ENCODE results near the gene P2RX5.

DNA sequence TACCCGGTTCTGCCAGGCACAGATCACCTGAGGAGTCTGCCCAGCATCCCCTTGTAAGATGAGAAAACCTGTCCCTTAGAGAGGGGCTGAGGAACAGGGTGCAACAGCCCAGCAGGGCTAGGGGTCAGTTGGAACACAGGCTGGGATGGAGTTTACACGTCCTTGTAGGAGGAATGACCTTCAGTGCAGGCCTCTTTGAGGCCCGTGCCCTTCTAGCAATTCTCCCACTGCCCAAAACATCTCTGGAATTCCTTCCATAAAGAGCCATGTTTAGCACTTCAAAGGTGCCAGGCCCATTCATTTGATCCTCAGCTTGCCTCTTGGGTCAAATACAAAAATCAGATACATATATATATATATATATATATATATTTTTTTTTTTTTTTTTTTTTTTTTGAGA is 54.9 kb downstream of the P2RX5 start:
- TF ChIP-seq POLR2AphosphoS5 (IDR thresholded peaks at IDR 0.05; ENCODE audit: insufficient read depth, low read depth, low read length), result no peak
- TF ChIP-seq, protein P1, sequence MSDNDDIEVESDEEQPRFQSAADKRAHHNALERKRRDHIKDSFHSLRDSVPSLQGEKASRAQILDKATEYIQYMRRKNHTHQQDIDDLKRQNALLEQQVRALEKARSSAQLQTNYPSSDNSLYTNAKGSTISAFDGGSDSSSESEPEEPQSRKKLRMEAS (IDR thresholded peaks at IDR 0.05; ENCODE audit: insufficient read depth, insufficient read length), result no peak
- TF ChIP-seq POLR2A (IDR thresholded peaks at IDR 0.05; ENCODE audit: low read depth, low read length), result no peak
- TF ChIP-seq, protein P2, sequence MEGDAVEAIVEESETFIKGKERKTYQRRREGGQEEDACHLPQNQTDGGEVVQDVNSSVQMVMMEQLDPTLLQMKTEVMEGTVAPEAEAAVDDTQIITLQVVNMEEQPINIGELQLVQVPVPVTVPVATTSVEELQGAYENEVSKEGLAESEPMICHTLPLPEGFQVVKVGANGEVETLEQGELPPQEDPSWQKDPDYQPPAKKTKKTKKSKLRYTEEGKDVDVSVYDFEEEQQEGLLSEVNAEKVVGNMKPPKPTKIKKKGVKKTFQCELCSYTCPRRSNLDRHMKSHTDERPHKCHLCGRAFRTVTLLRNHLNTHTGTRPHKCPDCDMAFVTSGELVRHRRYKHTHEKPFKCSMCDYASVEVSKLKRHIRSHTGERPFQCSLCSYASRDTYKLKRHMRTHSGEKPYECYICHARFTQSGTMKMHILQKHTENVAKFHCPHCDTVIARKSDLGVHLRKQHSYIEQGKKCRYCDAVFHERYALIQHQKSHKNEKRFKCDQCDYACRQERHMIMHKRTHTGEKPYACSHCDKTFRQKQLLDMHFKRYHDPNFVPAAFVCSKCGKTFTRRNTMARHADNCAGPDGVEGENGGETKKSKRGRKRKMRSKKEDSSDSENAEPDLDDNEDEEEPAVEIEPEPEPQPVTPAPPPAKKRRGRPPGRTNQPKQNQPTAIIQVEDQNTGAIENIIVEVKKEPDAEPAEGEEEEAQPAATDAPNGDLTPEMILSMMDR (IDR thresholded peaks at IDR 0.05; ENCODE audit: extremely low read depth in 1 of 2, insufficient read depth in 1 of 2, low read depth in 1 of 2, low read length in 2 of 2), result no peak
- no peak for TF ChIP-seq EZH2 (IDR thresholded peaks at IDR 0.05; ENCODE audit: borderline replicate concordance, low read depth, low read length, severe bottlenecking)
- no peak for TF ChIP-seq MYC (IDR thresholded peaks at IDR 0.05; ENCODE audit: low read depth, low read length)
- TF ChIP-seq GATA2 (IDR thresholded peaks at IDR 0.05; ENCODE audit: insufficient read depth, insufficient read length, low read depth, low read length), result no peak
- TF ChIP-seq FOS (IDR thresholded peaks at IDR 0.05; ENCODE audit: borderline replicate concordance, insufficient read depth, low read length), result no peak
- TF ChIP-seq JUN (IDR thresholded peaks at IDR 0.05; ENCODE audit: borderline replicate concordance, insufficient read depth, insufficient read length, low read depth), result no peak

Measured in endothelial cell of umbilical vein (primary cell).